CD4-positive, alpha-beta T cell (primary cell): ENCODE results near the gene CALML3. TPM values are rescaled to one million over a fixed set of nuclear protein-coding genes. Genes with fewer than 3 reads are reported as not detected.

Experiments
- ATAC-seq: fragments of 200-7000 bp; cut with Tn5 transposase; one replicate; pipeline ENCODE4 v1.10.0; 2022; ENCODE audit warnings: mild to moderate bottlenecking; ENCODE audit not compliant: poor library complexity
- CTCF ChIA-PET: fragments of 350-600 bp; sonication (Branson Sonifier 250); formaldehyde crosslinking; loops from one replicate; lab custom pipeline; 2021; ENCODE audit warnings: antibody characterized with exemption, inconsistent platforms; lab: Charles Lee
- POLR2A ChIA-PET: fragments of 350-600 bp; sonication (Branson Sonifier 250); formaldehyde crosslinking; loops from one replicate; lab custom pipeline; 2021; ENCODE audit warnings: antibody characterized with exemption, inconsistent platforms; lab: Charles Lee
- DNase-seq, 14 experiments: peaks; one replicate each; pipeline ENCODE4 v3.0.0-alpha.2; 2013 to 2020; ENCODE audit warnings: mixed read lengths in 2 of 14
- H3K27ac ChIP-seq, 2 donors: one replicate each; pipeline versions ENCODE4 v1.5.1 to v1.7.0; 2013; ENCODE audit warnings: low read length in 2 of 2, low read depth in 1 of 2, mild to moderate bottlenecking in 1 of 2
- H3K27me3 ChIP-seq, 2 experiments: 1 replicate in 1 of 2; 2 replicates in 1 of 2; pipeline versions ENCODE4 v1.6.1 to v1.7.0; 2013; ENCODE audit warnings: low read length in 2 of 2, control low read depth in 1 of 2, mild to moderate bottlenecking in 1 of 2, moderate library complexity in 1 of 2; ENCODE audit not compliant: insufficient read depth in 2 of 2, control insufficient read depth in 1 of 2
- H3K36me3 ChIP-seq: one replicate; pipeline ENCODE4 v1.6.1; 2013; ENCODE audit warnings: low read length, control low read depth; ENCODE audit not compliant: insufficient read depth
- H3K4me1 ChIP-seq: one replicate; pipeline ENCODE4 v1.6.1; 2013; ENCODE audit warnings: low read length, control low read depth; ENCODE audit not compliant: insufficient read depth
- H3K4me3 ChIP-seq: one replicate; pipeline ENCODE4 v1.5.1; 2013; ENCODE audit warnings: mild to moderate bottlenecking, low read length, moderate library complexity
- H3K9me3 ChIP-seq, 2 experiments: 1 replicate in 1 of 2; 2 replicates in 1 of 2; pipeline versions ENCODE4 v1.6.1 to v1.7.0; 2013; ENCODE audit warnings: low read length in 2 of 2, mild to moderate bottlenecking in 2 of 2, control low read depth in 1 of 2, moderate library complexity in 1 of 2; ENCODE audit not compliant: control insufficient read depth in 1 of 2, insufficient read depth in 1 of 2
- H3K27ac Mint-ChIP-seq: one replicate; pipeline ENCODE4 v1.8.0; 2020; ENCODE audit warnings: mixed read lengths
- H3K27me3 Mint-ChIP-seq: one replicate; pipeline ENCODE4 v1.8.0; 2021; ENCODE audit warnings: mixed read lengths
- H3K36me3 Mint-ChIP-seq: one replicate; pipeline ENCODE4 v1.8.0; 2021; ENCODE audit warnings: low read depth, mixed read lengths
- H3K4me1 Mint-ChIP-seq: one replicate; pipeline ENCODE4 v1.8.0; 2021; ENCODE audit warnings: low read depth, mixed read lengths
- H3K4me3 Mint-ChIP-seq: one replicate; pipeline ENCODE4 v1.8.0; 2020; ENCODE audit warnings: mild to moderate bottlenecking, mixed read lengths
- H3K9me3 Mint-ChIP-seq: one replicate; pipeline ENCODE4 v1.8.0; 2020; ENCODE audit warnings: mixed read lengths
- intact Hi-C, 2 experiments: fragments of 100-400 bp; cut with DNase I in 1 of 2; cut with micrococcal nuclease in 1 of 2; formaldehyde crosslinking; loops; one replicate each; pipeline versions ENCODE4 v1.15.1 to v1.9.0; 2023 to 2025; cut with DNase I, micrococcal nuclease
- total RNA-seq, 174 experiments: library from RNA in 2 of 174; stranded (reverse) in 2 of 174; gene quantifications; one replicate each; pipeline ENCODE4 v1.2.3 and lab custom pipeline; 2021 to 2026
- TF ChIP-seq, protein P1 (sequence below): fragments of 200-600 bp; IDR thresholded peaks from one replicate; pipeline ENCODE4 v1.8.0; 2022; ENCODE audit warnings: antibody characterized with exemption, mild to moderate bottlenecking

Gene CALML3
- total RNA-seq, 2 experiments from 2014 or later = not detected

DNA sequence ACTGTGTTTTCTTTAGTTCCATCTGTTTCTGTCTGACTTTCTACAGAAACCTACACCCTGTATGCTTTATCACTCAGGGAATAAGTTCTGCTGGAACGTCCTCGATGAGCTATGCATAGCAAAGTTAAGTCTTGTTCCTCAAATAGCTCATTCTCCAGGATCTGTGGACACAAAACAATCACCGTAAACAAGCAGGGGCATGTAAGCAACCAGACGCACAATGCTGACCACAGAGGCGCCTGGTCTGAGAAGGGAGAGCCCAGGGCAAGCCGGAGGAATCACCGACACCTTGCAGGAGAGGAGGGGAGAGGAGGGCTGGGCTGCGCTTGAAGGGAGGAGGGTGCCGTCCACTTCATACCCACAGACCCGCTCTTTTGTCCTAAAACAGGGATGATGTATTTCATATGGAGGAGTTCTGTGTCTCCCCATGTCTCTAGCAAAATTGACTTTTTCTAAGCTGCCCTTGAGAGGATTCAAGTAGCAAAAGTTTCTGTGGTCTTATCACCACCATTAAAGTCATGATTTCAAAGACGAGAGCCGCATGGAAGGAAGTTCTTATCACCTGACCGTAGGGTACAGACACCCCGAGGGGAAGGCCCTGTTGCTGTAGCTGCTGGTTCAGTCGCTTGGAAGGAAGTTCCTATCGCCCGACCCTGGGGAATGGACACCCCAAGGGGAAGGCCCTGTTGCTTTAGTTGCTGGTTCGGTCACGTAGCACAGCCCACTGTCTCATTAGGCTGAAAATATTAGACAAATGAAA lies 14.3 kb downstream of the CALML3 start:
- TF ChIP-seq, protein P1, sequence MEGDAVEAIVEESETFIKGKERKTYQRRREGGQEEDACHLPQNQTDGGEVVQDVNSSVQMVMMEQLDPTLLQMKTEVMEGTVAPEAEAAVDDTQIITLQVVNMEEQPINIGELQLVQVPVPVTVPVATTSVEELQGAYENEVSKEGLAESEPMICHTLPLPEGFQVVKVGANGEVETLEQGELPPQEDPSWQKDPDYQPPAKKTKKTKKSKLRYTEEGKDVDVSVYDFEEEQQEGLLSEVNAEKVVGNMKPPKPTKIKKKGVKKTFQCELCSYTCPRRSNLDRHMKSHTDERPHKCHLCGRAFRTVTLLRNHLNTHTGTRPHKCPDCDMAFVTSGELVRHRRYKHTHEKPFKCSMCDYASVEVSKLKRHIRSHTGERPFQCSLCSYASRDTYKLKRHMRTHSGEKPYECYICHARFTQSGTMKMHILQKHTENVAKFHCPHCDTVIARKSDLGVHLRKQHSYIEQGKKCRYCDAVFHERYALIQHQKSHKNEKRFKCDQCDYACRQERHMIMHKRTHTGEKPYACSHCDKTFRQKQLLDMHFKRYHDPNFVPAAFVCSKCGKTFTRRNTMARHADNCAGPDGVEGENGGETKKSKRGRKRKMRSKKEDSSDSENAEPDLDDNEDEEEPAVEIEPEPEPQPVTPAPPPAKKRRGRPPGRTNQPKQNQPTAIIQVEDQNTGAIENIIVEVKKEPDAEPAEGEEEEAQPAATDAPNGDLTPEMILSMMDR = no peak
- Mint-ChIP-seq H3K4me3 (no peak overlapping the region), H3K27me3 (no peaks in the 10 kb centered on the region), H3K4me1 (no peaks in the 10 kb centered on the region), H3K27ac (no peak overlapping the region), H3K9me3 (peaks cover 2% of the 10 kb centered on the region), H3K36me3 (peaks cover 9% of the 10 kb centered on the region)
- H3K4me3 ChIP-seq = no peak overlapping the region
- peak in 1 of 14 experiments; percentile 25 for DNase-seq
- H3K4me1 ChIP-seq = no peaks in the 10 kb centered on the region
- ATAC-seq = no peak
- CTCF ChIA-PET = no interaction called here
- H3K36me3 ChIP-seq = no peaks in the 10 kb centered on the region
- no peak overlapping the region for H3K27ac ChIP-seq
- POLR2A ChIA-PET = no interaction called here
- peaks cover 3 to 18% of the 10 kb centered on the region in 2 experiments for H3K9me3 ChIP-seq
- H3K27me3 ChIP-seq = no peaks in the 10 kb centered on the region
- intact Hi-C loops = no loop called here

DNA sequence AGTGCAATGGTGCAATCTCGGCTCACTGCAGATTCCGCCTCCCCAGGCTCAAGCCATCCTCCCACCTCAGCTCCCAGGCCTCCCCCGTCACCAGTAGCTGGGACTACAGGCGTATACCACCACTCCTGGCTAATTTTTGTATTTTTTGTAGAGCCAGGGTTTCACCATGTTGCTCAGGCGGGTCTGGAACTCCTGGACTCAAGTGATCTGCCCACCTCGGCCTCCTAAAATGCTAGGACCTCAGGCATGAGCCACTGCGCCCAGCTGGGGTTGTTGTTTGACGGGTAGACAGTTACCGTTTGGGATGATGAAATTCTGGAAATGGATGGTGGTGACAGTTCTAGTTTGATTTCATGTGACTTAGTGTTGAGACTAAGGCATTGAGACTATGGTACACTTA lies 15.3 kb downstream of the CALML3 start:
- Histone ChIP-seq H3K4me1 (no peaks in the 10 kb centered on the region), H3K27ac (no peak overlapping the region), H3K4me3 (no peak overlapping the region), H3K9me3 (peaks cover 3 to 18% of the 10 kb centered on the region in 2 experiments), H3K36me3 (no peaks in the 10 kb centered on the region), H3K27me3 (no peaks in the 10 kb centered on the region)
- intact Hi-C loops = no loop called here
- Mint-ChIP-seq H3K4me3 (no peak overlapping the region), H3K9me3 (peaks cover 2% of the 10 kb centered on the region), H3K36me3 (peaks cover 9% of the 10 kb centered on the region), H3K27ac (no peak overlapping the region), H3K4me1 (no peaks in the 10 kb centered on the region), H3K27me3 (no peaks in the 10 kb centered on the region)
- ATAC-seq (no peak), DNase-seq (peak in 1 of 14 experiments; percentile 4)
- CTCF ChIA-PET = no interaction called here
- TF ChIP-seq, protein P1 = no peak
- POLR2A ChIA-PET = no interaction called here

GRCh38 chr10:5540891-5541290 lies 16.1 kb downstream of the CALML3 start:
- Histone ChIP-seq H3K9me3 (peaks cover 3 to 18% of the 10 kb centered on the region in 2 experiments), H3K36me3 (no peaks in the 10 kb centered on the region), H3K4me3 (no peak overlapping the region), H3K27ac (no peak overlapping the region), H3K4me1 (no peaks in the 10 kb centered on the region), H3K27me3 (no peaks in the 10 kb centered on the region)
- ChIA-PET CTCF (no interaction called here), POLR2A (no interaction called here)
- intact Hi-C loops = no loop called here
- Mint-ChIP-seq H3K27me3 (no peaks in the 10 kb centered on the region), H3K27ac (no peak overlapping the region), H3K36me3 (peaks cover 9% of the 10 kb centered on the region), H3K4me1 (no peaks in the 10 kb centered on the region), H3K4me3 (no peak overlapping the region), H3K9me3 (peaks cover 2% of the 10 kb centered on the region)
- DNase-seq = no peak
- TF ChIP-seq, protein P1 = no peak
- ATAC-seq = no peak
